SIG-M5 treated with dmso at 0.1 percent for 504 hours (cell line): ENCODE results near the gene DEFB112.

Experiments
- DNase-seq: peaks from one replicate; lab custom pipeline; 2025; ENCODE audit not compliant: unreplicated experiment; lab: John Stamatoyannopoulos, UW

The DEFB112 gene

DNA sequence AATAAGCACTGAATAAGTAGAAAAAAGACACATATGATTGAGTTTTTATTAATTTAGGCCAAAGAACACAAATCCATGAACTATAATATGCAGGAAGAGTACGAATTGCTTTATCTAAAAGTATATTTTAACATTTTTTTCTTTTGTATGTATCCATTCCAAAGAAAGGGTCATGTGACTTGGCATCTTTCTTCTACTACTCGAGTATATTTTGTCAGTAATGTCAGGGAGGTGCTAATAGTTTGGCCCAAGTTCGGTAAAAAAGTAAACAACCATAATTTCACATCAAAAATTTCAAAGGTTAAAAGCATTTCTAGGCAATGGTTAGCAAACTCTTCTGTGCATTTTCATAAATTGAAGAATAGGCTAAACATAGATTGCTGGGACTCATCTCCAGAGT is 46.6 kb downstream of the DEFB112 start:
- no peak for DNase-seq

DNA sequence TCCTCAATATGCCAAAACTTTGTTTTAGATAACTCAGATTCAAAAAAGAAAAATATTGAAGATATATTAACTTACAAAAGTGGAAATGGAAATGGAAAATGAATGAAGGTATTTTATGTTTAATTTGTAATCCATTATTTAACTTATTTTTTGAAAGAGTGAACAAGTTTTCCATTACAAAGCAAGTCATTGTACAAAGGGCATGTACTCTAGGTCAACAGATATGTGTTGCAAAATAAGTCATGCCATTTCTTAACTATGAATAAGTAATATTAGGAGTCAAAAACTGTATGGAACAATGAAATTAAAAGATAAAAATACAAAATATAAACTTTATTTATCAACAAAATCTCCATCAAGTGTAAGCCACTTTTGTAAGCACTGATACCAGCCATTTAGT is 54.5 kb downstream of the DEFB112 start:
- DNase-seq, result no peak
